ENCODE results near the gene PAX9.
A peak's percentile ranks its signal among the peaks of the same experiment; 100 is the strongest.

The PAX9 gene

GRCh38 chr14:36661506-36662257 lies at the start of gene PAX9:
Gene PAX9, plus strand, starts transcription at chr14:36661860. Its CDS starts 230 bp downstream, at chr14:36662090.
- DNase-seq (ENCODE audit: low read depth) = peak; percentile 45

- DNase-seq (ENCODE audit: low read depth) = no peak
These were observed 43.8 kb upstream of the PAX9 start for GRCh38 chr14:36617824-36618223.

DNA sequence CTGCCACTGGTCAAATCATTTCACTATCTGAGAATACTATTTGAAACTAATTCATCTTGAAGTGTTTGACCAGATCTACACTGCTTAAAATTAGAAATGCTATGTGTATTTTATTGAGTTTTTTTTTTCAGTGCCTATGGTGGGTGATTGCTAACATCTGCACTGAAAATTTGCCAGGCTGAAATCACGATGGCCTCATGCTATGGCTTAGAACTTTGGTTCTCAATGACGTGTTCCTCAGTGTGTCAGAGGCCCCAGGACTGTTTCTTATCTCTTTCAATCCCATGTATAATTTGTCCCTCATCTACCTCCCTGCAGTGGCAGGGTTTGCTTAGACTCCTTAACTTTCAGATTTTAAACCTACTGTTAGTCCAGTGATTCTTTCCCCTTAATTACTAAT lies 43.0 kb upstream of the PAX9 start:
- DNase-seq (ENCODE audit: low read depth) = no peak

GRCh38 chr14:36619131-36619530 lies 42.5 kb upstream of the PAX9 start:
- DNase-seq (ENCODE audit: low read depth) = no peak

DNA sequence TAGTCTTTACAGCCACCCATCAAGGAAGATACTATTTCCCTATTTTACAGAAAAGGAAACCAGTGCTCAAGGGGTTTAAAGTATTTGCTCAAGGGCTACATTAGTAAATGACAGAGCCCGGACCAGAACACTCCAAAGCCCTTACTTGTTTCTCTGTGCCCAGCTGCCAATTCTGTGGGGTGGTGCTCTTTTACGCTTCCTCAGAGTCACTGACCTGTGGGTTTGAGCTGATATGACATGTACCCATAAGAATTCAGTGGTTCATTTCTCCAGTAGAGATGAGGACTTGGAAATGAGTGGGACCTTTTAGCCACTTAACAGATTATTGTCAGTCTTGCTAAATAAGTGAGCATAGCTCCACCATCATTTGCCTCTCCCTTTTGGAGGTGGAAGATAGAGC lies 41.8 kb upstream of the PAX9 start:
- DNase-seq (ENCODE audit: low read depth) = no peak

GRCh38 chr14:36625014-36625413 lies 36.6 kb upstream of the PAX9 start:
- no peak for DNase-seq (ENCODE audit: low read depth)

- DNase-seq (ENCODE audit: low read depth) = no peak
These were observed 36.2 kb upstream of the PAX9 start for GRCh38 chr14:36625436-36625835.

DNA sequence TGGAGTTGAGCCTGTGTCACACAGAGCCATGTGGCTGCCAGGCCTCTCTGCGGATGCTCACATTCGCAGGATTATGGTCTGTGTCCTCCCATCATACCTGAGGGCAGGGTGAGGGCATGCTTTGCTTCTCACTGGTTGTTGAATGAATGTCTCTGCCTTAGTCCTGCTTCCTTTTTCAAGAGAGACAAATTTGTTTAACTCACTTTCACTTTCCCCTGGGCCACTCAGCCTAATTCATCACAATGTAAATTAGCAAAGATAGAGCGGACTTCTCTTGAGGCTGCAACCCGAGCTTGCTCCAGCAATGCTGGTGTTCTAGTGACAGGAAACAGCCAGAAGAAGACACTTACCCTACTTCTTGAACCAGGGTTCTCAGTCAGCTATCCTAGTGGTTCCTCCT lies 35.5 kb upstream of the PAX9 start:
- DNase-seq (ENCODE audit: low read depth) = no peak

GRCh38 chr14:36627981-36628380 lies 33.7 kb upstream of the PAX9 start:
- DNase-seq (ENCODE audit: low read depth) = no peak

DNA sequence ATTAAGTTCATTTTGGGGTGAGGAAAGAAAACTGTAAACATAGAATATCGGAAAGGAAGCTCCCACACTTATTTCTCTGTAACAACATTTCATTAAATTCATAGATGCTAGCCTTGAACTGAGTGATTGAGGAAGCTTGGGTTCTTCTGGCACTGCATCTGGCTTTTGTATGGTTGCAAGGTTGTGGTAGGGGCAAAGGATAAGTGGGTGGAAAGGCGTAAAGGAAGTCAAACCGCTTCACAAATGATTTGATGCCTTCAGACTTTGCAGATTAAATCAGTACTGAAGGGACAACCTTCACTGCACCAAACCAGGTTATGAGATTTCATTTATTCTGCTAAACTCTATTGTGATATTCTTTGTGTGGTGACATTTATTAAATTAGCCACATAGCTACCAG lies 28.1 kb upstream of the PAX9 start:
- DNase-seq (ENCODE audit: low read depth) = no peak

DNA sequence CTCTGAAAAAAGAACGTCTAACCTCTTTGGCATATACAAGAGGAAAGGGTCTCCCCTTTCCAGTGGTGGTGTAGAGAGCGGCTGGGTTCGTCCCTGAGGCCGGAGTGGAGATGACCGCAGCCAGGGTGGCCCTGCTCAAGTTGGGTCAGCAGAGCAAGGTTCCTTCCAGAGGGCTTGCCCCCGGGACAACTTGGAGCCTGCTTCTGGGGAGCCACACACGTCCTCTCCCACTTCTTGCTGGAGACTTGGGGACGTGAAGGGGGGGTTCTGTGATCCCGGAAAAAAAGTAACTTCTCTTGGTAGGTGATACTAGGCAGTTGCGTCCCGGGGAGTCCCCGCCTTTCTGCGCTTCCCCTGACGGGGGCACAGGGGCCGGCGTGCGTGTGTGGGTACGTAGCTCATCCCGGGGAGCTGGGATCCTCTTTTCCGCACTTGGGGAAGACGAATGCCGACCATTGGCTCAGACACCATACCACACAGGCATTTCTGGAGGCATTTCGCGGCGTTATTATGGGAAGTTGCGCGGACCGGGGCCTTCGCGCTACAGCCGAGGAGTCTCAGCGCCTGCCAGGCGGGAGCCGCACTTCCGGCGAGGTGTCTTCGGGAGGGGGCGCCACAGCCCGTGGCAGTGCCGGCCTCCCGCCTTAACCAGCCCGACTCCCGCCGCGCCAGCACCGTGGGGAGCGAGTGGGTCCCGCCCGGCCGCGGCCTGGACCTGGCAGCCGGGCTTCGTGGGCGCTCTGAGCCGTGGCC lies 14.8 kb upstream of the PAX9 start:
- no peak for DNase-seq (ENCODE audit: low read depth)

DNA sequence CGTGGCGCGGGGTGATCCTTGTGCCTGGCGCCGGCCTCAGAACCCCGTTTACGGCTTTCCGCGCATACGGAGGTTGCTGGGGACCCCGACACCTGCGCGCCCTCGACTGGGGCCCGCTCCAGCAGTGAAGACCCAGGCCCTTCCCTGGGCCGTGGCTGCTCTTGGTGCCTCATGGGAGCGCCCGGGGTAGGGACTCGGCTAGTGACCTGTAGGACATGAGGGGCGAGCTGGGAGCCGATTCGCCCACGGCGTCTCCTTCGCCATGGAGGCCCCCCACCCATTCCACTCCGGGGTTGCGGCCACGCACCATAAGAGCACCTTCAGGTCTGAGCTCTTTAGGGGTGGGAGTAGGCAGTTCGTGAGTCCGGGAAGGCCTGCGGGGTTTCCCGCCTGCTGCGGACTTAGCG lies 14.2 kb upstream of the PAX9 start:
- no peak for DNase-seq (ENCODE audit: low read depth)

GRCh38 chr14:36647824-36648753 lies 13.6 kb upstream of the PAX9 start:
- no peak for DNase-seq (ENCODE audit: low read depth)

DNA sequence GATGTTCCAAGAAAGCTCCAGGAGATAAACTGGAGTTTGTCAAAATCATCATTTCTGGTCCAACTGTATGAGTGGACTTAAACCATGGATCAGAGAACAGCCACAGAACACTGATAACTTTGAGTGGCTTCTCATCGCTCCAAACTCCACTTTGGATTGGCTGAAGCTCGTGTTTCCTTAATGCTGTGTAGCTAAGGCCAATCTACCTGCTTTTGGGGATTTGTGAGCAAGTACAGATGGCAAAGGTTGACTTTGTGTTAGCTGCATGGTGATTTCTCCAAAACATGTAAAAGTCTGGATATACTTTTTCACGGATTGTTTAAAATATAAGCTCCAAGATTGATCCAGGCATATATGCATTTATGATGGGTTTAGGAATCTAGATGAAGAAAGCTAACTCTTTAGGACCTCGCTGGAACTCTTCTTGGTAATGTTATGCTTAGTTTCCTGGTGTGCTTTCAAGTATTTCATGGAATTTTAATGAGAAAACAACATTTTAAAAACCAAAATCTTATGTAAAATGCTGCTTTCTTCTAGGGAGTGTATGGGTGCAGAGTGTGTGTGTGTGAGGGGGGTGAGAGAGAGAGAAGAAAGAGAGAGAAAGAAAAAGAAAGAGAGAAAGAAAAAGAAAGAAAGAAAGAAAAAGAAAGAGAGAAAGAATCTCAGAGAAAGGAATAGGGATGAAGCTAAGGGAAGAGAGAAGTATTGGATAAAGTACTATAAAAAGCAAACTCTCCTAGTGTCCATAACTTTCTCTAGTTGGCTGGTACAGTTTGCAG lies 11.6 kb upstream of the PAX9 start:
- DNase-seq (ENCODE audit: low read depth) = no peak

GRCh38 chr14:36652542-36653201 lies 9.0 kb upstream of the PAX9 start:
- DNase-seq (ENCODE audit: low read depth) = no peak

GRCh38 chr14:36653413-36653812 lies 8.2 kb upstream of the PAX9 start:
- no peak for DNase-seq (ENCODE audit: low read depth)

DNA sequence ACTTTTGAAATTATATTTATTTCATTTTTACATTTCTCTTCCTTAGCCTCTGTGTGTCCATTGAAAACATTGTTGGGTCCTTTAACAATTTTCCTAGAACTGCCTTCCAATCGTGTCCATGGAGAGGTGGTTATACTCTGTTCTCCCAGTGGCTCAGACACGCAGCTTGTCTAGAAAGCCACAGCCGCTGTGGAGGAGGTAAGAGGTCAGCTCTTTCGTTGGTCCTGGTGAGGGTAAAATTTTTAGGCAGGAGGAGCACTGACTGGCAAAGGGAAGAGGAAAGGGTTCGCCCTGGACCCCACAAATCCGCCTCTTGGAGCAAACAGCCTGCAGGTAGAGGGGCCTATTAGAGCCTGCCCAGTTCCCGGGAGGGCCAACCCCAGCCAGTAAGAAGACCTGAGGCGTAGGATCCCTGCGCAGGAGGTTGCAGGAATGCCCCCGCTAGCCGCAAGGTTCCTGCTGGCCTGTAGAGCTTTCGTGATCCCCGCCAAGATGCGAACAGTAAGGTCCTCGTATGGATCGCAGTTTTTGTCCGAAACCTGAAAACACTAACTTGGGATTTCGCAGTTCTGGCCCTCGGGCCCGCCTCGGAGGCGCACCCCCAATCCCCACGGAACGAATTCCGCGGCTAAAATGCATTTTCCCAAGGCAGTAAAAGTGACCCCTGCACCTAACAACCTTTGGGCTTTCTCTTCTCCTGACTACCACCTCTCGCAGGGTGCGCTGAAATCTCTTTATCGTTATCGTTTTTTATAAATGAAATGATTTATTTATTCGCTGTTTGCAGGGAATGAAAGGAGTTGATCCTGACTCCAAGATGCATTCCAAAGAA lies 7.5 kb upstream of the PAX9 start:
- DNase-seq (ENCODE audit: low read depth) = no peak

- DNase-seq (ENCODE audit: low read depth) = no peak
These were observed 6.8 kb upstream of the PAX9 start for GRCh38 chr14:36654794-36655381.

DNA sequence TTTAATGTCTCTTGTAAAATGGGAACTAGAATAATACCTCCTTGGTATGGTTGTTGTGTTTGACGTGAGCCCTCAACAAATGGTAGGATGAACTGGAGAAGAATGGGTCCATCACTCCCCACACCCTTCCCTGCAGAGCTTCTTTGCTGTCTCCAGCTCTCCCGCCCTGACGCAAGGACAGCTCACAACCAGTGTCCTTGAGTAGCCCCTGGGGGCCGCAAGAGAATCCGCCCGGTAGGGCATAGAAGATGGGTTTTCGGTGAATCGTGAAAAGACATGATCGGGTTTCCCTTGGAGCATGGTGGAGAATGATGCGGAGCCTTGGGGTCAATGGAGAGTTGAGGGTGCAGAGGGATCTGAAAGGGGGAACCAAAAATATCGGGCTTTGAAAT lies 6.1 kb upstream of the PAX9 start:
- DNase-seq (ENCODE audit: low read depth) = no peak
